ENCODE measurements around the gene OR52I1.

OR52I1 gene

GRCh38 chr11:4577761-4578160, 16.1 kb upstream of the OR52I1 start:
- Histone ChIP-seq H3K27me3 (ENCODE audit: control insufficient read depth in 2 of 2, insufficient read depth in 2 of 2, low read length in 2 of 2) (no peaks in the 10 kb centered on the region), H3K9me3 (ENCODE audit: control insufficient read depth in 2 of 2, low read length in 2 of 2) (no peaks in the 10 kb centered on the region), H3K36me3 (ENCODE audit: control insufficient read depth in 2 of 2, insufficient read depth in 2 of 2, low read length in 2 of 2) (no peaks in the 10 kb centered on the region)

GRCh38 chr11:4578624-4579023, 15.2 kb upstream of the OR52I1 start:
- no peak overlapping the region for H3K4me3 ChIP-seq (ENCODE audit: low read length in 2 of 2)

More at GRCh38 chr11:4577761-4578160, 16.1 kb upstream of the OR52I1 start:
- Histone ChIP-seq H3K27ac (ENCODE audit: low read depth in 2 of 2, low read length in 2 of 2) (no peak overlapping the region), H3K4me1 (ENCODE audit: control insufficient read depth in 2 of 2, insufficient read depth in 2 of 2, low read length in 2 of 2) (no peaks in the 10 kb centered on the region), H3K9ac (ENCODE audit: low read depth in 1 of 2, low read length in 2 of 2) (no peak overlapping the region), H3K4me3 (ENCODE audit: low read length in 2 of 2) (no peak overlapping the region)

GRCh38 chr11:4580124-4580523, 13.7 kb upstream of the OR52I1 start:
- H3K27me3 ChIP-seq (ENCODE audit: control insufficient read depth in 2 of 2, insufficient read depth in 2 of 2, low read length in 2 of 2): no peaks in the 10 kb centered on the region
- H3K4me1 ChIP-seq (ENCODE audit: control insufficient read depth in 2 of 2, insufficient read depth in 2 of 2, low read length in 2 of 2): no peaks in the 10 kb centered on the region
- no peak overlapping the region for H3K4me3 ChIP-seq (ENCODE audit: low read length in 2 of 2)
- H3K27ac ChIP-seq (ENCODE audit: low read depth in 2 of 2, low read length in 2 of 2): no peak overlapping the region
- no peak overlapping the region for H3K9ac ChIP-seq (ENCODE audit: low read depth in 1 of 2, low read length in 2 of 2)
- no peaks in the 10 kb centered on the region for H3K36me3 ChIP-seq (ENCODE audit: control insufficient read depth in 2 of 2, insufficient read depth in 2 of 2, low read length in 2 of 2)
- no peaks in the 10 kb centered on the region for H3K9me3 ChIP-seq (ENCODE audit: control insufficient read depth in 2 of 2, low read length in 2 of 2)

More at GRCh38 chr11:4578624-4579023, 15.2 kb upstream of the OR52I1 start:
- Histone ChIP-seq H3K9me3 (ENCODE audit: control insufficient read depth in 2 of 2, low read length in 2 of 2) (no peaks in the 10 kb centered on the region), H3K27me3 (ENCODE audit: control insufficient read depth in 2 of 2, insufficient read depth in 2 of 2, low read length in 2 of 2) (no peaks in the 10 kb centered on the region), H3K4me1 (ENCODE audit: control insufficient read depth in 2 of 2, insufficient read depth in 2 of 2, low read length in 2 of 2) (no peaks in the 10 kb centered on the region), H3K9ac (ENCODE audit: low read depth in 1 of 2, low read length in 2 of 2) (no peak overlapping the region), H3K27ac (ENCODE audit: low read depth in 2 of 2, low read length in 2 of 2) (no peak overlapping the region), H3K36me3 (ENCODE audit: control insufficient read depth in 2 of 2, insufficient read depth in 2 of 2, low read length in 2 of 2) (no peaks in the 10 kb centered on the region)

- Histone ChIP-seq H3K27ac (ENCODE audit: low read depth in 2 of 2, low read length in 2 of 2) (no peak within 1 kb of the TSS), H3K36me3 (ENCODE audit: control insufficient read depth in 2 of 2, insufficient read depth in 2 of 2, low read length in 2 of 2) (no peaks in the 10 kb centered on the region), H3K4me1 (ENCODE audit: control insufficient read depth in 2 of 2, insufficient read depth in 2 of 2, low read length in 2 of 2) (no peaks in the 10 kb centered on the region), H3K9ac (ENCODE audit: low read depth in 1 of 2, low read length in 2 of 2) (no peak within 1 kb of the TSS), H3K27me3 (ENCODE audit: control insufficient read depth in 2 of 2, insufficient read depth in 2 of 2, low read length in 2 of 2) (no peaks in the 10 kb centered on the region), H3K9me3 (ENCODE audit: control insufficient read depth in 2 of 2, low read length in 2 of 2) (no peaks in the 10 kb centered on the region), H3K4me3 (ENCODE audit: low read length in 2 of 2) (no peak within 1 kb of the TSS)
Measured at GRCh38 chr11:4581443-4581842, 12.4 kb upstream of the OR52I1 start, which contains the start of gene OR52I2. TSS of gene OR52I2 (plus strand) at chr11:4581743.

- Histone ChIP-seq H3K27ac (ENCODE audit: low read depth in 2 of 2, low read length in 2 of 2) (no peak overlapping the region), H3K9me3 (ENCODE audit: control insufficient read depth in 2 of 2, low read length in 2 of 2) (no peaks in the 10 kb centered on the region), H3K27me3 (ENCODE audit: control insufficient read depth in 2 of 2, insufficient read depth in 2 of 2, low read length in 2 of 2) (no peaks in the 10 kb centered on the region), H3K4me3 (ENCODE audit: low read length in 2 of 2) (no peak overlapping the region), H3K4me1 (ENCODE audit: control insufficient read depth in 2 of 2, insufficient read depth in 2 of 2, low read length in 2 of 2) (no peaks in the 10 kb centered on the region), H3K36me3 (ENCODE audit: control insufficient read depth in 2 of 2, insufficient read depth in 2 of 2, low read length in 2 of 2) (no peaks in the 10 kb centered on the region), H3K9ac (ENCODE audit: low read depth in 1 of 2, low read length in 2 of 2) (no peak overlapping the region)
Measured at GRCh38 chr11:4589017-4589416, 4.8 kb upstream of the OR52I1 start.

GRCh38 chr11:4605057-4605456, 11.2 kb downstream of the OR52I1 start:
- Histone ChIP-seq H3K4me1 (ENCODE audit: control insufficient read depth in 2 of 2, insufficient read depth in 2 of 2, low read length in 2 of 2) (peaks cover 3 to 7% of the 10 kb centered on the region in 2 donors), H3K36me3 (ENCODE audit: control insufficient read depth in 2 of 2, insufficient read depth in 2 of 2, low read length in 2 of 2) (peaks cover 37 to 44% of the 10 kb centered on the region in 2 donors), H3K9me3 (ENCODE audit: control insufficient read depth in 2 of 2, low read length in 2 of 2) (no peaks in the 10 kb centered on the region), H3K27me3 (ENCODE audit: control insufficient read depth in 2 of 2, insufficient read depth in 2 of 2, low read length in 2 of 2) (no peaks in the 10 kb centered on the region), H3K27ac (ENCODE audit: low read depth in 2 of 2, low read length in 2 of 2) (no peak overlapping the region), H3K4me3 (ENCODE audit: low read length in 2 of 2) (no peak overlapping the region), H3K9ac (ENCODE audit: low read depth in 1 of 2, low read length in 2 of 2) (no peak overlapping the region)

GRCh38 chr11:4606231-4607015, 12.6 kb downstream of the OR52I1 start:
- Histone ChIP-seq H3K4me3 (ENCODE audit: low read length in 2 of 2) (peak overlapping the region; percentile 81 to 86), H3K9ac (ENCODE audit: low read depth in 1 of 2, low read length in 2 of 2) (peak overlapping the region; percentile 8 to 76), H3K27ac (ENCODE audit: low read depth in 2 of 2, low read length in 2 of 2) (peak overlapping the region in 1 of 2 donors; percentile 18), H3K27me3 (ENCODE audit: control insufficient read depth in 2 of 2, insufficient read depth in 2 of 2, low read length in 2 of 2) (no peaks in the 10 kb centered on the region), H3K4me1 (ENCODE audit: control insufficient read depth in 2 of 2, insufficient read depth in 2 of 2, low read length in 2 of 2) (peaks cover 3 to 7% of the 10 kb centered on the region in 2 donors), H3K9me3 (ENCODE audit: control insufficient read depth in 2 of 2, low read length in 2 of 2) (no peaks in the 10 kb centered on the region), H3K36me3 (ENCODE audit: control insufficient read depth in 2 of 2, insufficient read depth in 2 of 2, low read length in 2 of 2) (peaks cover 25 to 31% of the 10 kb centered on the region in 2 donors)

- Histone ChIP-seq H3K9ac (ENCODE audit: low read depth in 1 of 2, low read length in 2 of 2) (peak overlapping the region; percentile 76 to 79), H3K4me3 (ENCODE audit: low read length in 2 of 2) (peak overlapping the region; percentile 81 to 86), H3K27me3 (ENCODE audit: control insufficient read depth in 2 of 2, insufficient read depth in 2 of 2, low read length in 2 of 2) (no peaks in the 10 kb centered on the region), H3K9me3 (ENCODE audit: control insufficient read depth in 2 of 2, low read length in 2 of 2) (no peaks in the 10 kb centered on the region), H3K4me1 (ENCODE audit: control insufficient read depth in 2 of 2, insufficient read depth in 2 of 2, low read length in 2 of 2) (peaks cover 3 to 7% of the 10 kb centered on the region in 2 donors), H3K36me3 (ENCODE audit: control insufficient read depth in 2 of 2, insufficient read depth in 2 of 2, low read length in 2 of 2) (peaks cover 18 to 24% of the 10 kb centered on the region in 2 donors), H3K27ac (ENCODE audit: low read depth in 2 of 2, low read length in 2 of 2) (peak overlapping the region in 1 of 2 donors; percentile 18)
Measured at GRCh38 chr11:4607096-4607495, 13.3 kb downstream of the OR52I1 start.

- H3K9ac ChIP-seq (ENCODE audit: low read depth in 1 of 2, low read length in 2 of 2): peak within 1 kb of the TSS; percentile 76 to 79
Measured at GRCh38 chr11:4607781-4608666, 14.2 kb downstream of the OR52I1 start, which contains the start of gene TRIM68. TSS of gene TRIM68 (minus strand) at chr11:4608231. CDS start at chr11:4605504, 2,727 bp downstream.

More at GRCh38 chr11:4607781-4608666, 14.2 kb downstream of the OR52I1 start, which contains the start of gene TRIM68:
- H3K4me1 ChIP-seq (ENCODE audit: control insufficient read depth in 2 of 2, insufficient read depth in 2 of 2, low read length in 2 of 2): peaks cover 3 to 7% of the 10 kb centered on the region in 2 donors
- no peaks in the 10 kb centered on the region for H3K9me3 ChIP-seq (ENCODE audit: control insufficient read depth in 2 of 2, low read length in 2 of 2)
- peak within 1 kb of the TSS; percentile 81 to 86 for H3K4me3 ChIP-seq (ENCODE audit: low read length in 2 of 2)
- peaks cover 11 to 16% of the 10 kb centered on the region in 2 donors for H3K36me3 ChIP-seq (ENCODE audit: control insufficient read depth in 2 of 2, insufficient read depth in 2 of 2, low read length in 2 of 2)
- no peaks in the 10 kb centered on the region for H3K27me3 ChIP-seq (ENCODE audit: control insufficient read depth in 2 of 2, insufficient read depth in 2 of 2, low read length in 2 of 2)
- H3K27ac ChIP-seq (ENCODE audit: low read depth in 2 of 2, low read length in 2 of 2): peak within 1 kb of the TSS; percentile 76 to 83

Measured in mucosa of rectum (tissue), 2 donors.